HG03159 (cell line): ENCODE results near the gene CALML4.
A peak's percentile ranks its signal among the peaks of the same experiment; 100 is the strongest.
"Not testable (repeated sequence)": the region's sequence is repeated elsewhere in the genome, so short reads cannot be mapped to it uniquely, and the experiment has no call there.

Experiments used
- ATAC-seq: cut with Tn5 transposase; IDR thresholded peaks from one replicate; pipeline ENCODE4 v1.9.1; 2021; ENCODE audit warnings: mild to moderate bottlenecking, moderate library complexity; ENCODE audit not compliant: unreplicated experiment

Gene CALML4

DNA sequence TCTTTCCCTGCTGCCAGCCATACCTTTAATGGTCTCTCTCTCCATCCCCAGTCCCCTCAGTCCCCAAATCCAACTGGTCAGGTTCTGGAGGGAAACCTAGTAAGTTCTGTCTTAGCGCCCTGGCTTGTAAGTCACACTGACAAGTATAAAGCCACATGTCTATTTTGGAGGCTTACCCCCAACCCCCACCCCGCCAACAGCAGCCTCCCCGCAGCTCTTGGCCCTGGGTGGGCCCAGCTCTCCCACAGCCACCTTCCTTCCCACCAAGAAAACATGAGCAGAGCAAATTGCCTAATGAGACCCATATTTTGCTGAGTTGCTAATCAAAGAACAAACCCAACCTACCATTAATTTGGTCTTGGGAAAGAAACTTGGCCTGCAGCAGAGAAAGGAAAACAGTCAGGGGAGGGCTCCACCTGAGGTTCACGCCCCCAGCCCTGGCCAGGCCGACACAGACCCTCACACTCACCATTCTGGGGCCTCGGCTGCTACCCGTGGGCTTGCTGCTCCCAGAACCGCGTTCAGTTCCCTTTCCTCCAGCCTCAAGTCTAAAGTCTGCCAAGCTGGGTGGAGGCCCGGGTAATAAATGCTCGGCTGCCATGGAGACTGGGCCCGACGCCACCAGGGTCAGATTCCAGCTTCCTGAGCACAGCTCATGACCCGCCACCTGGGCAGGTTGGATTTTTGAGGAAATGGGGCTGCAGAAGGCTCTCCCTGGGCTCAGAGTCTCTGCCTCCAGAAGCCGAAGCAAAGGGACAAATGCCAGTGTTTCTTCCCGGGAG lies at the start of gene CALML4:
CALML4 (minus strand) TSS at position 557 of the 782 bp plus-strand sequence; CDS start at position 472, 85 bp downstream.
- ATAC-seq = no peak

DNA sequence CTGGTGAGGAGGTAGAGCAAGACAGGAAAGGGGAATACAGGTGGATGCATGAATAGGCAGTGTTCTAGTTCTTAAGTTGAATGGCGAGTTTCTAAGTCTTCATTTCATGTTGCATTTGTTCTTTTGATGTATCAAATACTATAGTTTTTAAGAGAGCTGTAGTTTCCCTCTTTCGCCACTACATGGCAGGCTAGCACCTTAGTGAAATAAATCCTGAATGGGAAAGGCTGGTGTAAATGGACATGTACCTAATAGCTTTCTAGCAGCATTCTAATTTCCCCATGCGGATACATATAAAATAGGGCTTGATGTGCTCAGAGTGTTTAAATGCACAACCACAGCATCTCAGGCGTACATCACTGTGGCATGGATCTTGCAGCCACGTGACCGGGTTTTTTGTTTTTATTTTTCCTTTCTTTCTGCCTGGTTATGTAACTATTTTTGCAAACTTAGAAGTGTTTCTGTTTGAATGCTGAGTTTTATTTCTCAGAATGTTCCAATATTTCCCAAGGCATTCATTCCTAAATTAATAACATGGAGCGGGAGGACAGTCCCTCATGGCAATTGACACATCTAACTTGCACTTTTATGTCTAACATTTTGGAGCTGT lies 47.9 kb upstream of the CALML4 start:
- no peak for ATAC-seq

DNA sequence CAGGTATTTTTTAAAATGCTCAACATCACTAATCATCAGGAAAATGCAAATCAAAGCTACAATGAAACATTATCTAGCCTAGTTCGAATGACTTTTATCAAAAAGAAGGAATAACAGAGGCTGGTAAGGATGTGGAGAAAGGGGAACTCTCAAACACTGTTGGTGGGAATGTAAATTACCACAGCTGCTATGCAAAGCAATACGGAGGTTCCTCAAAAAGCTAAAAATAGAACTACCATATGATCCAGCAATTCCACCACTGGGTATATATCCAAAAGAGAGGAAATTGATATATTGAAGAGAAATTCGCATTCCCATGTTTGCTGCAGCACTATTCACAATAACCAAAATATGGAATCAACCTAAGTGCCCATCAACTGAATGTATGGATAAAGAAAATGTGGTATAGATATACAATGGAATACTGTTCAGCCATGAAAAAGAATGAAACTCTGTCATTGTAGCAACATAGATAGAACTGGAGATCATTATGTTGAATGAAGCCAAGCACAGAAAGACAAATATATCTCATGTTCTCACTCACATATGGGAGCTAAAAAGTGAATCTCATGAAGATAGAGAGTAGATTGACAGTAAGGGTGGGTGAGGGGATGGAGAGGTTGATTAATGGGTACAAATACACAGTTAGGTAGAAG lies 44.1 kb upstream of the CALML4 start:
- ATAC-seq = no peak

DNA sequence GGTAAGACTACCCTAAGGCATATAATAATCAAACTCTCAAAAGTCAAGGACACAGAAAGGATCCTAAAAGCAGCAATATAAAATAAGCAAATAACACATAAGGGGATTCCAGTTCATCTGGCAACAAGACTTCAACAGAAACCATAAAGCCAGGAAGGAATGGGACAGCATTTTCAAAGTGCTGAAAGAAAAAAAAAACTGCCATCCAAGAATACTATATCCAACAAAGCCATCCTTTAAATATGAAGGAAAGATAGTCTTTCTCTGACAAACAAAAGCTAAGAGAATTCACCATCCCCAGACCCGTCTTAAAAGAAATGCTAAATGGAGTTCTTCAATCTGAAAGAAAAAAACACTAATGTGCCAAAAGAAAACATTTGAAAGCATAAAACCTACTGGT lies 39.1 kb upstream of the CALML4 start:
- ATAC-seq = no peak

GRCh38 chr15:68241088-68241935 lies 36.2 kb upstream of the CALML4 start:
- ATAC-seq = no peak

- no peak for ATAC-seq
These were observed 33.9 kb upstream of the CALML4 start for GRCh38 chr15:68239025-68239424.

- ATAC-seq = no peak
These were observed 29.9 kb upstream of the CALML4 start for GRCh38 chr15:68235022-68235421.

GRCh38 chr15:68234520-68234919 lies 29.4 kb upstream of the CALML4 start:
- not testable (repeated sequence) for ATAC-seq

DNA sequence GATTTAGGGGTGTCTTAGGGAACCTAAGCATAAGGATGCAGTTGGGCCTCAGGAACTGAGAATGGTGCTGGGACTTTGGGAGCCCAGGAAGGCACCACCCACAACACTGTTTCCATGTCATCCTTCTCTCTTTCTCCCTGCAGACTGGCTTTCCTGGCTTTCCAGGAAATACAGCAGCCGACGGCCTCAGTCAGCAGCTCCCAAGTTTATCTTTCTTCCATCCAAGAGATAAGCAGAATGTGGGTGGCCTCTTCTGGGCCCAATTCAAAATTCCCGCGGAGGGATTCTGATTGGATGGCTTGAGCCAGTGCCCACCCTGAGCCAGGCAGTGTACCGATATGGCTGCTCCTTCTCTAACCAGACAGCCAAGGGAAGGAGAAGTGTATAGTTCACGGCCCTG lies 28.9 kb upstream of the CALML4 start:
- ATAC-seq = no peak

- no peak for ATAC-seq
These were observed 27.8 kb upstream of the CALML4 start for GRCh38 chr15:68232937-68233336.

- ATAC-seq = no peak
These were observed 27.3 kb upstream of the CALML4 start for GRCh38 chr15:68232449-68232848.

DNA sequence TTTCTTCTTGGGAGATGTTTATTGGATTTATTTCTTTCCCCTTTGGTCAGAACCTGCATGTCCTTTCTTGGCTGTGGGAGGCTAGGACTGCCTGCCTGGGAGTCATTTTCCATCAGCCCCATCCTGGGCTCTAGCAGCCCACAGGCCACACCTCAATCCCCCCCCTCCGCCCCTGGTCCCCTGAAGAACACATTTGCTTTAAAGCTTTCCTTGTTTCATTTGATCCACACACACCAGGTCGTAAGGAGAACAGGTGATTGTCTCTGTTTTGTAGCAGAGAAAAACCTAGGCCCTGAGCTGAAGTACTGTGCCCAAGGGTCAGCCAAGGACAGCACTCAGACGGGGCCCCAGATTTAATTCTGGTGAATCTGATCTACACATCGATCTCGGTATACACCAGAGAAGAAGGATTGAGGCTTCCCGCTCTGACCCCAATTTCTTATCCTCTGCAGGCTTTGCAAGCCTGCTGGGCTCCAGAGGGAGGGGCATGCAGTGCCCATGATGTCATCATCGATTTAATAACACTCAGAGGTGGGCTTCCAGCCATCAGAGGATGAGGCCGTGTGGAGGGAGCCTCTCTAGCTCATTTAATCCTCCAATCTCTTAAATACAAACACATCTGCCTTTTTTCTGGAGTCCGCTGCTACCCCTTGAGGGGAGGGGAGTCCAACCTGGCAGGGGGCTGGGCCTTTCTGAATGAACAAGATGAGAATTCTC lies 26.1 kb upstream of the CALML4 start:
- no peak for ATAC-seq

- ATAC-seq = no peak
These were observed 25.3 kb upstream of the CALML4 start for GRCh38 chr15:68230157-68231100.

DNA sequence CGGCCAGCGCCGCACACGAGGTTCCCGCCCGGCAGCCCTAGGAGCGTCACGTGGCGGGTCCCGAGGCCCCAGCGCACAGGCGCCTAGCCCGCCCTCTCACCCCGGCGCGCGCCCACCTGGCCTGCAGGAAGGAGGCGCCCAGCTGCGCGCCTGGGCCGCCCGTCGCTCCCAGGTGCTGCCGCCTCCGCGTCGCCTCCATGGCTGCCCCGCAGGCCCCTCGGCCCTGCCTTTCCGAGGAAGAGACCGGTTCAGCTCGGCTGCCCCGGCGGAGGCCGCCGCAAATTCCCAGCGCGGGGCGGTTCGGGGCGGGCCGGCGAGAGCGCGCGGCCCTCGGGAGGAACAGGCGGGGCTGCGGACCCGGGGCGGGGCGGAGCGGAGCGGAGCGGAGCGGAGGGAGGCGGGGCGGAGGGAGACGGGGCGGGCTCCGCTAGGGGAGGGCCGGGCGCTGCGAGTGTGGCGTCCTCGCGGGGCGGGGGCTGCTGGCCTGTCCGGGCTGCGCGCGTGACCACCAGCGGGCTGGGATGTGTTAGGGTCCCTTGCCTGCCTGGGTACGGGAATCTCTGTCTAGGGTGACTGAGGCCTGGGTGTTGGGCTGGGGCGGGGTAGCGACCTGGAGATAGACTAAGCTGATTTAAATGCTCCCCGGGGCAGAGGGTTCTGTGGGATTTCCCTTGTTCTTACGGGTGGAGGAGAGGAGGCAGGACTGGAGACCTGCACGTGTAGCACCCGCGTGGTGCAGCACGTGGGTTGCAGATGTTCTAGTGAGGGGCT lies 24.4 kb upstream of the CALML4 start, which contains the start of gene CLN6:
CLN6 (minus strand) TSS at position 343 of the 771 bp plus-strand sequence; CDS start at position 199, 144 bp downstream.
- ATAC-seq = peak; percentile 67

GRCh38 chr15:68228971-68229385 lies 23.8 kb upstream of the CALML4 start:
- ATAC-seq = peak; percentile 0

- ATAC-seq = no peak
These were observed 23.2 kb upstream of the CALML4 start for GRCh38 chr15:68228143-68228970.

GRCh38 chr15:68227643-68228142 lies 22.6 kb upstream of the CALML4 start:
- no peak for ATAC-seq
